PFSK-1 (cell line): ENCODE data around the gene HNRNPLL.

Experiments
- POLR2AphosphoS5 ChIP-seq: IDR thresholded peaks from 2 replicates; pipeline ENCODE4 v1.6.1; 2012; ENCODE audit warnings: low read depth, mild to moderate bottlenecking, control low read depth, low read length, moderate library complexity
- REST ChIP-seq, 2 experiments: IDR thresholded peaks; 2 replicates each; pipeline versions ENCODE4 v1.6.1 to v1.8.0; 2011 to 2012; ENCODE audit warnings: low read depth in 2 of 2, low read length in 2 of 2, control low read depth in 1 of 2, inconsistent platforms in 1 of 2, mild to moderate bottlenecking in 1 of 2, moderate library complexity in 1 of 2; ENCODE audit not compliant: insufficient read depth in 1 of 2
- SIN3A ChIP-seq: IDR thresholded peaks from 2 replicates; pipeline ENCODE4 v1.6.1; 2012; ENCODE audit warnings: mild to moderate bottlenecking, low read length, moderate library complexity, borderline replicate concordance; ENCODE audit not compliant: insufficient read depth
- TAF1 ChIP-seq: IDR thresholded peaks from 2 replicates; pipeline ENCODE4 v1.6.1; 2012; ENCODE audit warnings: low read length, control low read depth, borderline replicate concordance; ENCODE audit not compliant: insufficient read depth

GRCh38 chr2:38615237-38615636, 12.5 kb upstream of the HNRNPLL start:
- TF ChIP-seq POLR2AphosphoS5, result no peak
- TF ChIP-seq TAF1, result no peak
- TF ChIP-seq REST (IDR thresholded peaks at IDR 0.05; ENCODE audit: insufficient read depth in 1 of 2, low read depth in 2 of 2, low read length in 2 of 2), result no peak
- TF ChIP-seq SIN3A, result no peak
